ENCODE measurements around the gene FASN. TPM values are rescaled to one million over a fixed set of nuclear protein-coding genes. Genes with fewer than 3 reads are reported as not detected.
"Not testable (repeated sequence)": the region's sequence is repeated elsewhere in the genome, so short reads cannot be mapped to it uniquely, and the experiment has no call there.

Gene FASN
- total and polyA plus RNA-seq, 2 of the 13 experiments (the other 11 are each of a cell fraction or from before 2014, with no cell fraction given), result 51.7 to 101 TPM

- TF ChIP-seq PAXIP1 (CRISPR knock-in tag; conservative IDR thresholded peaks at IDR 0.05) (no peak), ZXDC (CRISPR knock-in tag; IDR thresholded peaks at IDR 0.05) (no peak), ZNF33B (CRISPR knock-in tag; IDR thresholded peaks at IDR 0.05) (no peak)
Observed at GRCh38 chr17:82143333-82143732, 45.3 kb upstream of the FASN start (continued).

- DNase-seq (ENCODE audit: low spot score); H3K79me2 ChIP-seq (ENCODE audit: insufficient read depth, low read length); in situ Hi-C loops (cut with HindIII; ENCODE audit: extremely low pct_ligation_motif_present, low pct_unique_long_range_greater_than_20kb); H3K27me3 ChIP-seq (ENCODE audit: control insufficient read depth in 1 of 2, insufficient read depth in 2 of 2, low read length in 2 of 2); H4K20me1 ChIP-seq (ENCODE audit: insufficient read depth, low read length); H3K4me2 ChIP-seq (ENCODE audit: low read depth, low read length); H3K4me1 ChIP-seq (ENCODE audit: insufficient read depth, low read length); H3K27ac ChIP-seq (ENCODE audit: extremely low read length, insufficient read depth, low read length); H3K9me3 ChIP-seq (ENCODE audit: low read length); CTCF ChIA-PET (ENCODE audit: low intra/inter-chr PET ratio, low total read pairs); BruUV-seq (replicated peaks); POLR2A ChIA-PET; H3K36me3 ChIP-seq (replicated peaks in 1 of 2; ENCODE audit: control insufficient read depth in 1 of 2, insufficient read depth in 2 of 2, low read length in 2 of 2); H2AFZ ChIP-seq (ENCODE audit: low read length); H3K9ac ChIP-seq (ENCODE audit: insufficient read depth, low read depth, low read length); intact Hi-C loops (cut with micrococcal nuclease; ENCODE audit: unreplicated experiment); FAIRE-seq; ATAC-seq; H3K4me3 ChIP-seq (replicated peaks in 1 of 3; ENCODE audit: insufficient read depth in 1 of 3, low read depth in 2 of 3, low read length in 3 of 3): not testable (repeated sequence)
- WGBS (ENCODE audit: low lambda C conversion rate), result 88% methylated on average over 10 of the region's 10 CpGs
Observed at GRCh38 chr17:82139961-82140360, 41.9 kb upstream of the FASN start.

Measured in HepG2 (cell line).